GDM1 (cell line): ENCODE results near the gene TLK1.
"Not testable (repeated sequence)": the region's sequence is repeated elsewhere in the genome, so short reads cannot be mapped to it uniquely, and the experiment has no call there.

Experiments used
- DNase-seq: peaks from one replicate; lab custom pipeline; 2025; lab: John Stamatoyannopoulos, UW

TLK1 gene

GRCh38 chr2:171142398-171142797 is 18.3 kb downstream of the TLK1 start:
- no peak for DNase-seq

GRCh38 chr2:171141320-171141719 is 19.4 kb downstream of the TLK1 start:
- no peak for DNase-seq

GRCh38 chr2:171139860-171140259 is 20.8 kb downstream of the TLK1 start:
- no peak for DNase-seq

- no peak for DNase-seq
These were observed 24.7 kb downstream of the TLK1 start for GRCh38 chr2:171136024-171136423.

- DNase-seq: no peak
These were observed 26.0 kb downstream of the TLK1 start for GRCh38 chr2:171134624-171135230.

- DNase-seq: no peak
These were observed 28.6 kb downstream of the TLK1 start for GRCh38 chr2:171132086-171132485.

- no peak for DNase-seq
These were observed 32.2 kb downstream of the TLK1 start for GRCh38 chr2:171128461-171128860.

- DNase-seq: no peak
These were observed 36.2 kb downstream of the TLK1 start for GRCh38 chr2:171124541-171124940.

- DNase-seq: no peak
These were observed 51.1 kb downstream of the TLK1 start for GRCh38 chr2:171109571-171109970.

- DNase-seq: no peak
These were observed 51.7 kb downstream of the TLK1 start for GRCh38 chr2:171109020-171109419.

GRCh38 chr2:171107803-171108202 is 52.9 kb downstream of the TLK1 start:
- DNase-seq: no peak

GRCh38 chr2:171104379-171104778 is 56.3 kb downstream of the TLK1 start:
- DNase-seq: no peak

- DNase-seq: no peak
These were observed 57.9 kb downstream of the TLK1 start for GRCh38 chr2:171102802-171103201.

- no peak for DNase-seq
These were observed 60.3 kb downstream of the TLK1 start for GRCh38 chr2:171100370-171100769.

GRCh38 chr2:171098607-171099006 is 62.1 kb downstream of the TLK1 start:
- DNase-seq: no peak

- no peak for DNase-seq
These were observed 65.6 kb downstream of the TLK1 start for GRCh38 chr2:171095014-171095582.

- DNase-seq: not testable (repeated sequence)
These were observed 69.2 kb downstream of the TLK1 start for GRCh38 chr2:171091517-171091916.

GRCh38 chr2:171089489-171089888 is 71.2 kb downstream of the TLK1 start:
- no peak for DNase-seq

GRCh38 chr2:171088057-171088834 is 72.4 kb downstream of the TLK1 start:
- no peak for DNase-seq

- no peak for DNase-seq
These were observed 73.1 kb downstream of the TLK1 start for GRCh38 chr2:171087547-171087946.

- DNase-seq: no peak
These were observed 74.1 kb downstream of the TLK1 start for GRCh38 chr2:171086352-171087290.

- DNase-seq: no peak
These were observed 76.6 kb downstream of the TLK1 start for GRCh38 chr2:171084128-171084527.
